Brain microvascular endothelial cell (primary cell): ENCODE data around the gene CD163L1.

Experiments
- DNase-seq: peaks from one replicate; pipeline ENCODE4 v3.0.0-alpha.2; 2020
- H3K27ac ChIP-seq: fragments of 250-450 bp; sonication (Bioruptor Pico); 2 replicates; pipeline ENCODE4 v1.5.1; 2020; ENCODE audit warnings: mild to moderate bottlenecking, moderate library complexity
- H3K27me3 ChIP-seq: fragments of 250-450 bp; sonication (Bioruptor Pico); replicated peaks from 2 replicates; pipeline ENCODE4 v1.5.1; 2020; ENCODE audit warnings: mild to moderate bottlenecking
- H3K36me3 ChIP-seq: fragments of 250-450 bp; sonication (Bioruptor Pico); replicated peaks from 2 replicates; pipeline ENCODE4 v1.5.1; 2020; ENCODE audit warnings: mild to moderate bottlenecking
- H3K4me3 ChIP-seq: 2 replicates; pipeline ENCODE4 v1.5.1; 2011; ENCODE audit warnings: low read depth, mild to moderate bottlenecking, control low read depth, low read length, moderate library complexity
- in situ Hi-C: cut with HindIII; loops from 2 replicates; pipeline ENCODE4 v1.10.0; 2017; ENCODE audit warnings: low sequenced_read_pairs, low pct_ligation_motif_present
- TF ChIP-seq, protein P1 (sequence below): IDR thresholded peaks from 2 replicates; pipeline ENCODE4 v1.5.1; 2011; ENCODE audit warnings: low read depth, mild to moderate bottlenecking, moderate library complexity, low read length, control low read depth, inconsistent platforms; ENCODE audit errors: missing control alignments

The CD163L1 gene

DNA sequence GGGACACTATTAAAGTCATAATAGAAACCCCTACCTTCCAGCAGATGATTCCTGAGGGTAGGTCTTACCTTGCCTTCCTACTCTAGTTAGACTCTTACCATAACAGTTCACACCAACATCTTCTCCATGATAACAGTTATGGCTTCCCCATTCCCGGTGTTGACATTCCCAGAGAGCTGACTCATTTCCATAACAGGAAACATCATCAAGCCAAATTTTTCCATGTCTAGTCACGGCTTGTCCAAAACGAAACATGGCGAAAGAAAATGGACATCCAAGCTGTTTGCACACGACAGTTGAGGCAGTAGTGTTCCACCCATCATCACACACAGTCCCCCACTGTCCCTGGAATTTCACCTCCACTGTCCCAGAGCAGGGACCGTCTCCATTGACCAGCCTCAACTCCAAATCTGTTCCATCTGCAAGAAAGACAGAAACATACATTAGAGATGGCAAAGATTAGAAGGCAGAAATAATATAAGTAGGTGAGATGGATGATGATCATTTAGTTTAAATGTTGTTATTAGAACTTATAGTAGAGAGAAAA lies 10.6 kb downstream of the CD163L1 start:
- DNase-seq: peak; percentile 79
- no peaks in the 10 kb centered on the region for H3K27me3 ChIP-seq
- H3K27ac ChIP-seq: peak overlapping the region; percentile 45
- in situ Hi-C loops: no loop called here
- H3K36me3 ChIP-seq: no peaks in the 10 kb centered on the region
- TF ChIP-seq, protein P1, sequence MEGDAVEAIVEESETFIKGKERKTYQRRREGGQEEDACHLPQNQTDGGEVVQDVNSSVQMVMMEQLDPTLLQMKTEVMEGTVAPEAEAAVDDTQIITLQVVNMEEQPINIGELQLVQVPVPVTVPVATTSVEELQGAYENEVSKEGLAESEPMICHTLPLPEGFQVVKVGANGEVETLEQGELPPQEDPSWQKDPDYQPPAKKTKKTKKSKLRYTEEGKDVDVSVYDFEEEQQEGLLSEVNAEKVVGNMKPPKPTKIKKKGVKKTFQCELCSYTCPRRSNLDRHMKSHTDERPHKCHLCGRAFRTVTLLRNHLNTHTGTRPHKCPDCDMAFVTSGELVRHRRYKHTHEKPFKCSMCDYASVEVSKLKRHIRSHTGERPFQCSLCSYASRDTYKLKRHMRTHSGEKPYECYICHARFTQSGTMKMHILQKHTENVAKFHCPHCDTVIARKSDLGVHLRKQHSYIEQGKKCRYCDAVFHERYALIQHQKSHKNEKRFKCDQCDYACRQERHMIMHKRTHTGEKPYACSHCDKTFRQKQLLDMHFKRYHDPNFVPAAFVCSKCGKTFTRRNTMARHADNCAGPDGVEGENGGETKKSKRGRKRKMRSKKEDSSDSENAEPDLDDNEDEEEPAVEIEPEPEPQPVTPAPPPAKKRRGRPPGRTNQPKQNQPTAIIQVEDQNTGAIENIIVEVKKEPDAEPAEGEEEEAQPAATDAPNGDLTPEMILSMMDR: no peak
- H3K4me3 ChIP-seq: no peak overlapping the region

DNA sequence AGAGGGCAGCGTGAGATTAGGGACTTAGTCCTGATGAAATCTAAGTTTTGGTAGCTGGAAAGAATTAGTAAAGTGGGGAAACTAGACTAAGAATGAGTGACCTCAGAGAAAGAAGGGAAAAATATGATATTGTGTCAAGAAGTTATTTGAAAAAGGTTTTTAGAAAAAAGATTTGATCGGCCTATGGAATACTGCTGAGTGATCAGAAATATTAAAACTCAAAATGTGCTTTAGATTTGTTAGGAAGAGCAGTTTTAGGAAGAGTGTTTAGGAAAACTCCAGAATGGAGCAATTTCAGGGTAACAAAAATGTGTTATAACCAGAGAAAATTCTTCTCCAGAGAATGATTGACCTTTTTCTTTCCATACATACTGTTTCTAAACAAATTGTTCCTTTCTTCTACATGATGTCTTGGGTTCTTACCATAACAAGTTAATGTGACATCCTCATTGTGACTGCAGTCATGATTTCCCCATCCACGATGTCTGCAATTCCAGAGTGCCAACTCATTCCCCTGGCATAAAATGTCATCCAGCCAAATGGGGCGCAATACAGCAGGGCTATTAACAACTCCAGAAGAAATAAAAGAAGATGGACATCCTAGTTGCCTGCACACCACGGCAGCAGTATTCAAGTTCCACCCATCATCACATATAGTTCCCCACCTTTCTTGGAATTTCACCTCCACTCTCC lies 11.8 kb downstream of the CD163L1 start:
- no peak for DNase-seq
- Histone ChIP-seq H3K4me3 (no peak overlapping the region), H3K36me3 (no peaks in the 10 kb centered on the region), H3K27me3 (no peaks in the 10 kb centered on the region), H3K27ac (no peak overlapping the region)
- TF ChIP-seq, protein P1: no peak
- in situ Hi-C loops: no loop called here

DNA sequence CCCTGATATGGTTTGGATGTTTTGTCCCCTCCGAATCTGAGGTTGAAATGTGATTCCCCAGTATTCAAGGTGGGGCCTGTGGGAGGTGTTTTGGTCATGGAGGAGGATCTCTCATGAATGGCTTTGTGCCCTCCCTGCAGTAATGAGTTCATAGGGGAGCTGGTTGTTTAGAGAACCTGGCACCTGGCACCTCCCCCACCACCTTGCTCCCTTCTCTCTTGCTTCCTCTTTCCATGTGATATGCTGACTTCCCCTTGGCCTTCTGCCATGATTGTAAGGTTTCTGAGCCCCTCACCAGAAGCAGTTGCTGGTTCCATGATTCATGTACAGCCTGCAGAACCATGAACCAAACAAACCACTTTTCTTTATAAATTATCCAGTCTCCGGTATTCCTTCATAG lies 32.6 kb downstream of the CD163L1 start:
- TF ChIP-seq, protein P1: no peak
- no peaks in the 10 kb centered on the region for H3K27me3 ChIP-seq
- H3K4me3 ChIP-seq: no peak overlapping the region
- in situ Hi-C loops: no loop called here
- no peak overlapping the region for H3K27ac ChIP-seq
- H3K36me3 ChIP-seq: no peaks in the 10 kb centered on the region
- no peak for DNase-seq

DNA sequence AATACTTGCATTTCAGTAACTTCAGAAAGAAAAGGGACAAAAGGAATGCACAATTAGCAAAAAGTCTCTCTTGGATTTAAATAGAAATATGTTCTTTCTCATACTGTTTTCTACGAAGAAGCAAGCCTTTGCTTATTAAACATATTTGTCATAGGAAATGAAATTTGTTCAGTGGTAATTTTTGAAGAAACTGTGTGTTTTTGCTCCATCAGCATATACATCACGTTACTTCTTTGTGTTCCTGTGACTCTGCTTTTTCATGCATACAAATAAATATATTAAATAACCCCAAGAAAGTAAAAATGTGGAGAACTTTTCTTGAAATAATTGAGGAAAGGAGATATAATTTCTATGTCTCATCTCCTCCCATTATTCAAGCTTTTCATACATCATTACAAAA lies 39.7 kb downstream of the CD163L1 start:
- in situ Hi-C loops: no loop called here
- TF ChIP-seq, protein P1: no peak

DNA sequence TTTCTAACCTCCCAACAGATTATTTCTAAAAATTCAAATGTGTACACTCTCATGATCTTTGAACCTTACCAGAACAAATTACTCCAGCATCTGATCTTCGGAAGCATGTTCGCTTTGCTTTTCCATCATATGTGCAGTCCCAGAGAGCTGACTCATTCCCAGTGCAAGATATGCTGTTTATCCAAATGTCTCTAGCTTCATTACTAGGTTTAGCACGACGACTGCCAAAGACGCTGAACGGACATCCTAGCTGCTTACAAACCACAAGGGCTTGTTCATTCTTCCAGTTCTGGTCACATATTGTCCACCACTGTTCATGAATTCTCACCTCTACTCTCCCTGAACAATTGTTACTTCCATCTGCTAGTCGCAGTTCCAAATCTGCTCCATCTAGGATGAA lies 40.5 kb downstream of the CD163L1 start:
- in situ Hi-C loops: no loop called here
- H3K27ac ChIP-seq: no peak overlapping the region
- no peak overlapping the region for H3K4me3 ChIP-seq
- H3K36me3 ChIP-seq: no peaks in the 10 kb centered on the region
- no peaks in the 10 kb centered on the region for H3K27me3 ChIP-seq
- peak; percentile 24 for DNase-seq
- TF ChIP-seq, protein P1: no peak

More for the DNA sequence above, 39.7 kb downstream of the CD163L1 start:
- Histone ChIP-seq H3K27me3 (no peaks in the 10 kb centered on the region), H3K4me3 (no peak overlapping the region), H3K36me3 (no peaks in the 10 kb centered on the region), H3K27ac (no peak overlapping the region)
- no peak for DNase-seq

DNA sequence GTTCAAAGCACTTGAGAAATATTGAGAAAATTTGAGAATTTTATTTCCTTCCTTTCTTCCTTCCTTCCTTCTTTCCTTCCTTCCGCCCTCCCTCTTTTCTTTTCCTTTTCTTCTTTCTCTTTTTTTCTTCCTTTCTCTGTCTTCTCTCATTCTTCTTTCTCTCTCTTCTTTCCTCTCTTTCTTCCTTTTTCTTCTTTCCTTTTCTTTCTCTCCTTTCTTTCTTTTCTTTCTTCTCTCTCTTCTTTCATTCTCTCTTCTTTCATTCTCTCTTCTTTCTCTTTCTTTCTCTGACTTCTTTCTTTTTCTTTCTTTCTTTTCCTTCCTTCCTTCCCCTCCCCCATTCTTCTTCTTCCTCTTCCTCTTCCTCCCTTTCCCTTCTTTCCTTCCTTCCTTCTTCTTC lies 44.9 kb downstream of the CD163L1 start:
- no peak overlapping the region for H3K4me3 ChIP-seq
- no peak for DNase-seq
- H3K36me3 ChIP-seq: no peaks in the 10 kb centered on the region
- in situ Hi-C loops: no loop called here
- no peak overlapping the region for H3K27ac ChIP-seq
- TF ChIP-seq, protein P1: no peak
- no peaks in the 10 kb centered on the region for H3K27me3 ChIP-seq
